ENCODE results near the gene VSTM1. TPM values are rescaled to one million over a fixed set of nuclear protein-coding genes. Genes with fewer than 3 reads are reported as not detected.
A peak's percentile ranks its signal among the peaks of the same experiment; 100 is the strongest.

The VSTM1 gene
- total and polyA plus RNA-seq, 12 donors = 0.33 to 0.60 TPM; not detected in 10

DNA sequence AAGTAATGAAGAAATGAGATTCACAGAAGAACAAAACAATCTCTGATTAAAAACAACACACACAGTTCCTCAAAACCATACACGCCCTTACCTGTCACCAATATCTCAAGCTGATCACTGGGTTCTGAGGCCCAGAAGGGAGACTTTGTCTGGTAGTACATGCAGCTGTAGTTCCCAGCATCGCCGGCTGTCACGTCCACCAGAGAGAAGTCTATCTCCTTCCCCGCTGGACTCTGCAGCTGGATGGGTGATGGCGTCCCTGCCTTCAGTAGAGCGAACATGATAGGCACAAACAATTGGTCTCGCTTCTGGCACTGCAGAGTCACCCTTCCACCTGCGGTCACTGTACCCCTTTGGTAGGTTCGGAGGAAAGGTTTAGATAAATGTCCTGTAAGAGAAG, 10.1 kb upstream of the VSTM1 start:
- peaks cover 0 to 3% (median 0%) of the 10 kb centered on the region in 7 donors for H3K27me3 ChIP-seq
- H3K9me3 ChIP-seq = peaks cover 0 to 27% (median 4%) of the 10 kb centered on the region in 11 donors
- peaks cover 0 to 13% (median 0%) of the 10 kb centered on the region in 9 donors for H3K4me1 ChIP-seq
- H3K4me3 ChIP-seq = no peak overlapping the region
- no peak for DNase-seq
- no peak for ATAC-seq
- intact Hi-C loops (cut with DNase I) = no loop called here
- 81 to 82% methylated on average over 10 of the region's 10 CpGs for WGBS, 2 donors
- no peak overlapping the region for H3K27ac ChIP-seq
- H3K36me3 ChIP-seq = no peaks in the 10 kb centered on the region
- TF ChIP-seq, protein P1, sequence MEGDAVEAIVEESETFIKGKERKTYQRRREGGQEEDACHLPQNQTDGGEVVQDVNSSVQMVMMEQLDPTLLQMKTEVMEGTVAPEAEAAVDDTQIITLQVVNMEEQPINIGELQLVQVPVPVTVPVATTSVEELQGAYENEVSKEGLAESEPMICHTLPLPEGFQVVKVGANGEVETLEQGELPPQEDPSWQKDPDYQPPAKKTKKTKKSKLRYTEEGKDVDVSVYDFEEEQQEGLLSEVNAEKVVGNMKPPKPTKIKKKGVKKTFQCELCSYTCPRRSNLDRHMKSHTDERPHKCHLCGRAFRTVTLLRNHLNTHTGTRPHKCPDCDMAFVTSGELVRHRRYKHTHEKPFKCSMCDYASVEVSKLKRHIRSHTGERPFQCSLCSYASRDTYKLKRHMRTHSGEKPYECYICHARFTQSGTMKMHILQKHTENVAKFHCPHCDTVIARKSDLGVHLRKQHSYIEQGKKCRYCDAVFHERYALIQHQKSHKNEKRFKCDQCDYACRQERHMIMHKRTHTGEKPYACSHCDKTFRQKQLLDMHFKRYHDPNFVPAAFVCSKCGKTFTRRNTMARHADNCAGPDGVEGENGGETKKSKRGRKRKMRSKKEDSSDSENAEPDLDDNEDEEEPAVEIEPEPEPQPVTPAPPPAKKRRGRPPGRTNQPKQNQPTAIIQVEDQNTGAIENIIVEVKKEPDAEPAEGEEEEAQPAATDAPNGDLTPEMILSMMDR (IDR thresholded peaks at IDR 0.05) = no peak

DNA sequence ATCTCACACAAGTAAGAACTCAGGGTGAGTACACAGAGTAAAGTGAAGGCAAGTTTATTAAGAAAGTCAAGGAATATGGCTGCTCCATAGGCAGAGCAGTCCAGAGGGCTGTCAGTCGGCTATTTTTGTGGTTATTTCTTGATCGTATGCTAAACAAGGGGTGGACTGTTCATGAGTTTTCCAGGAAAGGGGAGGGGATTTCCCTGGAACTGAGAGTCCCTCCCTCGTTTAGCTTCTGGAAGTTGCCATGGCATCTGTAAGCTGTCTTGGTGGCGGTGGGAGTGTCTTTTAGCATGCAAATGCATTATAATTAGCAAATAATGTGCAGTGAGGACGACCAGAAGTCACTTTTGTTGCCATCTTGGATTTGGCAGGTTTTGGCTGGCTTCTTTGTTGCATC, 5.8 kb upstream of the VSTM1 start:
- TF ChIP-seq, protein P1 (IDR thresholded peaks at IDR 0.05) = no peak
- Histone ChIP-seq H3K27ac (no peak overlapping the region), H3K4me3 (no peak overlapping the region), H3K27me3 (peaks cover 0 to 8% (median 3%) of the 10 kb centered on the region in 7 donors), H3K36me3 (no peaks in the 10 kb centered on the region), H3K9me3 (peaks cover 0 to 25% (median 4%) of the 10 kb centered on the region in 11 donors), H3K4me1 (no peaks in the 10 kb centered on the region)
- WGBS, 2 donors = 59 to 60% methylated on average over 5 of the region's 5 CpGs
- ATAC-seq = no peak
- DNase-seq = no peak
- intact Hi-C loops (cut with DNase I) = no loop called here

DNA sequence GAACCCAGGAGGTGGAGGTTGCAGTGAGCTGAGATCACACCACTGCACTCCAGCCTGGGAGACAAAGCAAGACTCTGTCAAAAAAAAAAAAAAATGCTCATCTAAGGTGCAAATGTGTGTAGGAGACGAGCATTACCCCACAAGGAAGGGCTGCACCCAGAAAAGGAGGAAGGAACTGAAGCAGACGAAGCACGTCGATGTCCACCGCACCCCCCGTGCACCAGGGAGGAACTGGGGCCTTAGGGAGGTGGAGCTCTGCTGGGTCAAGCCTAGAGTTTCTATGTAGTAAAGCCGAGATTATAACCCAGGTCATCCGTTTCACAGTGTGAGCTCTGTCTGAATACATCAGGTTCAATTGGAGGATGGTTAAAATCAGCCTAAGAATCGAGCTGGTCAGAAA, 1.1 kb downstream of the VSTM1 start:
- DNase-seq (no peak), ATAC-seq (no peak)
- peak overlapping the region in 1 of 10 donors; percentile 38 for H3K4me3 ChIP-seq
- TF ChIP-seq, protein P1 (IDR thresholded peaks at IDR 0.05) = no peak
- no peaks in the 10 kb centered on the region for H3K9me3 ChIP-seq
- intact Hi-C loops (cut with DNase I) = no loop called here
- no peaks in the 10 kb centered on the region for H3K4me1 ChIP-seq
- peaks cover 0 to 37% (median 19%) of the 10 kb centered on the region in 7 donors for H3K27me3 ChIP-seq
- no peaks in the 10 kb centered on the region for H3K36me3 ChIP-seq
- 61 to 70% methylated on average over 9 of the region's 9 CpGs for WGBS, 2 donors
- H3K27ac ChIP-seq = peak overlapping the region in 1 of 10 donors; percentile 58

DNA sequence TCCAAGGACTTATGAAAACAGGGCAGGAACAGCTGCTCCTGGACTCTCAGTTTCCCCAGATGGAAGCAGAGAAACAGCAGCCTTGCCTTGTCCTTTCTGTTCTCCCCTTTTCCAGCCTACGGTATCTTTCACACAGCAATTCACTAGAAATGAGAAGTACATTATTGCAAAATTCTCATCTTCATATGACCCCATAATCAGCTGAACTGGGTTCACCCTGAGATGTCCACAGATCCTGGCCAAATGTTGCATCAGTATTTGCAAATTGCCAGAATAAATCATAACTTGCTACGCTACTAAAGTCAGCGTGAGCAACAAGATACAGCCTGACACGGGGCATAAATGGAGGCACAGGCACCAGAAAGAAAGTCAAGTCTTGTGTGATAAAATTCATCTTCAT, 16.1 kb downstream of the VSTM1 start:
- Histone ChIP-seq H3K27me3 (peaks cover 0 to 59% (median 40%) of the 10 kb centered on the region in 7 donors), H3K9me3 (peaks cover 0 to 14% (median 0%) of the 10 kb centered on the region in 11 donors), H3K36me3 (no peaks in the 10 kb centered on the region), H3K27ac (peak overlapping the region in 1 of 10 donors; percentile 41), H3K4me1 (peaks cover 0 to 17% (median 0%) of the 10 kb centered on the region in 9 donors), H3K4me3 (no peak overlapping the region)
- ATAC-seq (no peak), DNase-seq (no peak)
- 80 to 85% methylated on average over 4 of the region's 4 CpGs for WGBS, 2 donors
- TF ChIP-seq, protein P1 (IDR thresholded peaks at IDR 0.05) = no peak
- intact Hi-C loops (cut with DNase I) = no loop called here

Data from heart right ventricle (tissue), 16 donors.